WI38 (cell line): Measurements from ENCODE around the gene SARM1.

Source experiments
- H3K4me3 ChIP-seq: 2 replicates; pipeline ENCODE4 v1.5.1; 2011; ENCODE audit warnings: low read depth, mild to moderate bottlenecking, control low read depth, low read length
- TF ChIP-seq, protein P1 (sequence below): IDR thresholded peaks from 2 replicates; pipeline ENCODE4 v1.5.1; 2012; ENCODE audit warnings: low read depth, mild to moderate bottlenecking, control low read depth, low read length

The SARM1 gene

DNA sequence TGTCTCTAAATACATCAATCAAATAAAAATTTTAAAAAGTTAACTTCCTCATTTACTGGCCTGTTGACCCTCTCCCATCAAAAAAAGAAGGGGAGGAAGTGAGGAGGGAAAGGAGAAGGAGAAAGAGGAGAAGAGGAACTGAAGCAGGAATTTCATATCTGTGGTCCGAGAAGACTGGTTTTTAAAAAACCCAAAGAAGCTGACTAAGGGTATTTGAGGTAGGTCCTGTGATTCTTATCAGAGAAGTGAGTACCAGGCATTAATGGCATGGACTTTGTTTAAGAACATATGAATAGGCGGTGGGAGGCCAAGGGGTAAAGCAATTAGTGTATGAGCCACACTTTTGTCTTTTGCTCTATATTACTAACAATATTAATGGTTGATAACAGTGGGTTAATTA lies 32.5 kb downstream of the SARM1 start:
- TF ChIP-seq, protein P1, sequence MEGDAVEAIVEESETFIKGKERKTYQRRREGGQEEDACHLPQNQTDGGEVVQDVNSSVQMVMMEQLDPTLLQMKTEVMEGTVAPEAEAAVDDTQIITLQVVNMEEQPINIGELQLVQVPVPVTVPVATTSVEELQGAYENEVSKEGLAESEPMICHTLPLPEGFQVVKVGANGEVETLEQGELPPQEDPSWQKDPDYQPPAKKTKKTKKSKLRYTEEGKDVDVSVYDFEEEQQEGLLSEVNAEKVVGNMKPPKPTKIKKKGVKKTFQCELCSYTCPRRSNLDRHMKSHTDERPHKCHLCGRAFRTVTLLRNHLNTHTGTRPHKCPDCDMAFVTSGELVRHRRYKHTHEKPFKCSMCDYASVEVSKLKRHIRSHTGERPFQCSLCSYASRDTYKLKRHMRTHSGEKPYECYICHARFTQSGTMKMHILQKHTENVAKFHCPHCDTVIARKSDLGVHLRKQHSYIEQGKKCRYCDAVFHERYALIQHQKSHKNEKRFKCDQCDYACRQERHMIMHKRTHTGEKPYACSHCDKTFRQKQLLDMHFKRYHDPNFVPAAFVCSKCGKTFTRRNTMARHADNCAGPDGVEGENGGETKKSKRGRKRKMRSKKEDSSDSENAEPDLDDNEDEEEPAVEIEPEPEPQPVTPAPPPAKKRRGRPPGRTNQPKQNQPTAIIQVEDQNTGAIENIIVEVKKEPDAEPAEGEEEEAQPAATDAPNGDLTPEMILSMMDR: no peak
- no peak overlapping the region for H3K4me3 ChIP-seq

DNA sequence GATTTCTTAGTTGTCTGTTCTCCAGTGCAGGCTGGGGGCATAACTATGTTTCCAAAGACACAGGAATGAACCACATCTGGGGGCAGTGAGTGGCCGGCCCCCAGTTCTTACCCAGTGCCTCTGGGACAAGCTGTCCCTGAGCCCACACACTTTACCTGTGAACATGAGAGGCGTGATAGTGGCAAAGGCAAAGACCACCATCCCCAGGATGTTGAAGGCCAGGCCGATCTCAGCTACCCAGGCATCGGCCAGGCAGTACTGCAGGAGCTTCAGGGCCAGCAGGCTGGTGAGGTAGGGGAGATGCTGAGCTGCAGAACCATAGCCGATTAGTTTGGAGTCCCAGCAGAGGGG lies 32.9 kb downstream of the SARM1 start:
- H3K4me3 ChIP-seq: no peak overlapping the region
- TF ChIP-seq, protein P1: no peak

DNA sequence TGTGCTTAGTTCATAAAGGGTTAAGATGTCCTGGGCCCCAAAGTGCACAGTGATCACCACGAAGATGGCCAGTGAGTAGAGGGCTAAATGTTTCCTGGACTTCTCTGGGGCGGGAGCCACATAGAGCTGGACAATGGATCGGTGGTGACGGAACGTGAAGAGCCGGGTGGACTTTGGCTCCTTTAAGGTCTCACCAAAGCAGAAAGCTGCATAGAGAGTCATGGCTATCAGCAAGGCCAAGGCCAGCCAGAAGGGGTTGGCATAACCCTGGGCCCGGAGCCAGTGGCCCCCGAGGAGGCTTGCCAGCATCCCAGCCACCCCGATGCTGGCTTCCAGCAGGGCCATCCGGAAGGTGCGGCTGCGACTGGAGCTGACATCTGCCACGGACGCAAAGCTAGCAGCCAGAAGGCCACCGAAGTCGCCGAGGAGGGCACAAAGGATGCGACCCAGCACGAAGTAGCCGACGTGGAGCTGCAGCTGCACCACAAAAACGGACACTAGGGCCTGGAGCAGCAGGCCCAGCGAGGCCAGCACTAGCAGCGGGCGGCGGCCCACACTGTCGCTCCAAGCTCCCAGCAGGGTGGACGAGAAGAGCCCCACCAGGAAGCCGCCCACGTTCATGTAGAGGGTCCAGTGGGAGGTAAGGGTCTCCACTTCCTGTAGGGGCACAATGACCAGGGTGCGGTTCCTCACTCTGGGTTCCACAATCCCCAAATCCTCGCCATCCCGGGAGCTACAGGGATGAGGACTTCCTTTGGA lies 33.5 kb downstream of the SARM1 start:
- H3K4me3 ChIP-seq: no peak overlapping the region
- TF ChIP-seq, protein P1: no peak

GRCh38 chr17:28405632-28406472 lies 34.4 kb downstream of the SARM1 start, which contains the start of gene SLC46A1:
Gene SLC46A1 (minus strand): TSS chr17:28406212. CDS start chr17:28406114, 98 bp downstream.
- peak within 1 kb of the TSS; percentile 38 for H3K4me3 ChIP-seq
- TF ChIP-seq, protein P1: no peak

DNA sequence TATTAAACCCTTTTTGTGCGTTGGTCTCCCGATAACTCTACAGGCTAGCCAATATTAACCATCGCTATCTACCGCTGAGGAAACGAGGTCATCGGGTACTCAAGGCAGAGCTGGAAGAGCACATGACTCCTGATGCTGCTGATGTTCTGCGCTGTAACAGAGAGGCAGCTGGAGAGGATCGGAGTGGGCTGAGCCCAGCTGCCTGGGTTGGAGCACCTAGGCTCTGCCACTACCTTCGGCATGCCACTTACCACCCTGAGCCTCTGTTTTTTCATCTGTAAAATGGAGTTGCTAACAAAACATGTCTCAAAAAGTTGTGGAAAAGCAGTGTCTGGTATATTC lies 35.0 kb downstream of the SARM1 start:
- H3K4me3 ChIP-seq: no peak overlapping the region
- TF ChIP-seq, protein P1: no peak

- H3K4me3 ChIP-seq: no peak overlapping the region
- TF ChIP-seq, protein P1: no peak
Measured at GRCh38 chr17:28407130-28407973, 35.9 kb downstream of the SARM1 start.

DNA sequence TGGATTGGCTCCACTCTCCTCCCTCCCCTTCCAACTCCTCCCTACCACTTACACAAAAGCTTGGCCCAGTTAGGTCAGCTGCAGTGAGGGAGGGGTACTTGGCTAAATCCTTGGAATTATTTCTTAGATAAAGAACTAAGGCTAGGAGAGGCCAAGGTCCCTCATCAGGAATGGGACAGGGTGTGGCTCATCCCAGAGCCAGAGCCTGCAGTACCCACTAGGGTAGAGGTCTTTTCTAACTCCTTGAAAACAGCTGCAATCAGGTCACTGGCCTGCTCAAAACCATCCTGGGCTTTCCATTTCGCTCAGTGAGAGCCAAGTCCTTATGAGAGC lies 36.4 kb downstream of the SARM1 start:
- H3K4me3 ChIP-seq: no peak overlapping the region
- TF ChIP-seq, protein P1: no peak
